GM21737 (cell line): ENCODE measurements around the gene DNAJC16.
"Not testable (repeated sequence)": the region's sequence is repeated elsewhere in the genome, so short reads cannot be mapped to it uniquely, and the experiment has no call there.

Source experiments
- ATAC-seq: cut with Tn5 transposase; IDR thresholded peaks from one replicate; pipeline ENCODE4 v1.9.1; 2021; ENCODE audit warnings: mild to moderate bottlenecking, moderate library complexity; ENCODE audit not compliant: unreplicated experiment

Gene DNAJC16

GRCh38 chr1:15526490-15527339 lies at the start of gene DNAJC16:
Gene DNAJC16, plus strand, starts transcription at chr1:15526848. Its CDS starts 2,258 bp downstream, at chr1:15529106.
- peak; percentile 43 for ATAC-seq

GRCh38 chr1:15476927-15477326 lies 49.7 kb upstream of the DNAJC16 start:
- ATAC-seq = no peak

GRCh38 chr1:15477646-15478212 lies 48.9 kb upstream of the DNAJC16 start:
- ATAC-seq = no peak

- no peak for ATAC-seq
Measured at GRCh38 chr1:15479654-15480347, 46.8 kb upstream of the DNAJC16 start.

- ATAC-seq = not testable (repeated sequence)
Measured at GRCh38 chr1:15482455-15482854, 44.2 kb upstream of the DNAJC16 start.

- ATAC-seq = not testable (repeated sequence)
Measured at GRCh38 chr1:15482983-15483543, 43.6 kb upstream of the DNAJC16 start.

- ATAC-seq = no peak
Measured at GRCh38 chr1:15483971-15484370, 42.7 kb upstream of the DNAJC16 start.

GRCh38 chr1:15484443-15484842 lies 42.2 kb upstream of the DNAJC16 start:
- ATAC-seq = not testable (repeated sequence)

GRCh38 chr1:15485636-15486035 lies 41.0 kb upstream of the DNAJC16 start:
- ATAC-seq = no peak

- ATAC-seq = not testable (repeated sequence)
Measured at GRCh38 chr1:15486844-15487610, 39.6 kb upstream of the DNAJC16 start.

- no peak for ATAC-seq
Measured at GRCh38 chr1:15488371-15488770, 38.3 kb upstream of the DNAJC16 start.

- ATAC-seq = no peak
Measured at GRCh38 chr1:15489052-15489736, 37.5 kb upstream of the DNAJC16 start.

- not testable (repeated sequence) for ATAC-seq
Measured at GRCh38 chr1:15491010-15491409, 35.6 kb upstream of the DNAJC16 start.

GRCh38 chr1:15492596-15492995 lies 34.1 kb upstream of the DNAJC16 start:
- no peak for ATAC-seq

- ATAC-seq = no peak
Measured at GRCh38 chr1:15493869-15494390, 32.7 kb upstream of the DNAJC16 start.

- ATAC-seq = no peak
Measured at GRCh38 chr1:15500184-15501178, 26.2 kb upstream of the DNAJC16 start.

- ATAC-seq = no peak
Measured at GRCh38 chr1:15501208-15502032, 25.2 kb upstream of the DNAJC16 start.

- ATAC-seq = no peak
Measured at GRCh38 chr1:15504436-15504835, 22.2 kb upstream of the DNAJC16 start.
